Activated CD4-positive, alpha-beta T cell treated with anti-CD3 and anti-CD28 coated beads for 1 hour (primary cell): ENCODE data around the gene DAGLB.
A peak's percentile ranks its signal among the peaks of the same experiment; 100 is the strongest.
"Not testable (repeated sequence)": the region's sequence is repeated elsewhere in the genome, so short reads cannot be mapped to it uniquely, and the experiment has no call there.

Experiments
- DNase-seq: peaks from one replicate; pipeline ENCODE4 v3.0.0-alpha.2; 2020

Gene DAGLB, protein sequence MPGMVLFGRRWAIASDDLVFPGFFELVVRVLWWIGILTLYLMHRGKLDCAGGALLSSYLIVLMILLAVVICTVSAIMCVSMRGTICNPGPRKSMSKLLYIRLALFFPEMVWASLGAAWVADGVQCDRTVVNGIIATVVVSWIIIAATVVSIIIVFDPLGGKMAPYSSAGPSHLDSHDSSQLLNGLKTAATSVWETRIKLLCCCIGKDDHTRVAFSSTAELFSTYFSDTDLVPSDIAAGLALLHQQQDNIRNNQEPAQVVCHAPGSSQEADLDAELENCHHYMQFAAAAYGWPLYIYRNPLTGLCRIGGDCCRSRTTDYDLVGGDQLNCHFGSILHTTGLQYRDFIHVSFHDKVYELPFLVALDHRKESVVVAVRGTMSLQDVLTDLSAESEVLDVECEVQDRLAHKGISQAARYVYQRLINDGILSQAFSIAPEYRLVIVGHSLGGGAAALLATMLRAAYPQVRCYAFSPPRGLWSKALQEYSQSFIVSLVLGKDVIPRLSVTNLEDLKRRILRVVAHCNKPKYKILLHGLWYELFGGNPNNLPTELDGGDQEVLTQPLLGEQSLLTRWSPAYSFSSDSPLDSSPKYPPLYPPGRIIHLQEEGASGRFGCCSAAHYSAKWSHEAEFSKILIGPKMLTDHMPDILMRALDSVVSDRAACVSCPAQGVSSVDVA

GRCh38 chr7:6447581-6448199 lies at the start of gene DAGLB:
DAGLB (minus strand) TSS chr7:6447954; CDS start chr7:6447842, 112 bp downstream.
- DNase-seq = peak; percentile 96

DNA sequence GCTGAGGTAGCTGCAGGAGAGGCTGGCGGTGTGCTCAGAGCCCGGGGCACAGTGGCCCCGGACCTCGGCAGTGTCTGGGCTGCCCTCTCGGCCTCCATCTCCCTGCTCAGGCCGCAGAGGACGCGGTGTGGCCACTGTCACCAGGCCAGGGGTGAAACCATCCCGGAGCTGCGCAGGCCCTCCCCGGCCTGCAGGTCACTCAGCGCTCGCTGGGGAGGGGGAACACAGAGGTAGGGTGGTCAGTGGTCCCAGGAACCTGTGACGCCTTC lies 49.8 kb upstream of the DAGLB start:
- DNase-seq = no peak

- DNase-seq = no peak
These were observed 49.3 kb upstream of the DAGLB start for GRCh38 chr7:6496842-6497636.

DNA sequence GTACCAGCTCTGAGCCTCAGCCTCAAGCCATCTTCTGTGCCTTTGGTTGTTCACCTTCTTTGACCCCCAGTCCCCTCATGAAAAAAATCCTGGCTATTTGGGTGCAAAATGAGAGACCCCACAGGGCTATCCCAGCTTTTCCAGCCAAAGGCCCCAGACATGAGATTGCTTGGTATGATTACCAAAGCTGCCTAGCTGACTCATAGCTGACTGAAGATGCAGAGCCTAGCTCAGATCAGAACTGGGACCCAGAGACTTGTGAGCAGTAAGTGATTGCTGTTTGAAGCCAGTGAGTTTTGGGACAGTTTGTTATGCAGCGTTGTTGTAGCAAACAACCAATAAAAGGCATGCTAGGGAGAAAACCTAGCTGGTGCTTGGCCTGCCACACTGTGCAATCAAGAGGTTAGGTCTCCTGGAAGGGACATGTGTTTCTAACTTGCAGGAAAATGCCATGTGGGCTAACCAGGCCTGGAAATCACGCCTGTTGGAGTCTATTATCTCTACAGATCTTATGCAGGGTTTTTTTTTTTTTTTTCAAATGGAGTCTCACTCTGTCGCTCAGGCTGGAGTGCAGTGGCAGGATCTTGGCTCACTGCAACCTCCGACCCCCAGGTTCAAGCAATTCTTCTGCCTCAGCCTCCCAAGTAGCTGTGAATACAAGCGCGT lies 48.0 kb upstream of the DAGLB start:
- no peak for DNase-seq

- no peak for DNase-seq
These were observed 46.6 kb upstream of the DAGLB start for GRCh38 chr7:6494365-6494764.

DNA sequence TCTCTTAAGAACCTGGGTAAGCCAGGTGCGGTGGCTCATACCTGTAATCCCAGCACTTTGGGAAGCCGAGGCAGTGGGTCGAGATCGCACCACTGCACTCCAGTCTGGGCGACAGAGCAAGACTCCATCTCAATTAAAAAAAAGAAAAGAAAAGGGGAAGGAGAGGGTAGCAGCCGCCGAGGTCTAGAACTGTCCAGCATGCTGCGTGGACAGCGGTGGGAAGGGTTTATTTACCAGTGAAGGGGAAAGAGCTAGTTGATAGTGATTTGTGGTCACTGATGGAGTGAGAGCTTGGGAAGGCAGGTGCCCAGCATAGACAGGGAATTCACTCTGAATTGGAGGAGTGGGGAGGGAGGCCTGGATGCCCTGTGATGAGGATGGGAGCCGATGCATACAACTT lies 43.4 kb upstream of the DAGLB start:
- DNase-seq = no peak

GRCh38 chr7:6489612-6490011 lies 41.9 kb upstream of the DAGLB start:
- DNase-seq = no peak

- no peak for DNase-seq
These were observed 39.4 kb upstream of the DAGLB start for GRCh38 chr7:6487184-6487545.

DNA sequence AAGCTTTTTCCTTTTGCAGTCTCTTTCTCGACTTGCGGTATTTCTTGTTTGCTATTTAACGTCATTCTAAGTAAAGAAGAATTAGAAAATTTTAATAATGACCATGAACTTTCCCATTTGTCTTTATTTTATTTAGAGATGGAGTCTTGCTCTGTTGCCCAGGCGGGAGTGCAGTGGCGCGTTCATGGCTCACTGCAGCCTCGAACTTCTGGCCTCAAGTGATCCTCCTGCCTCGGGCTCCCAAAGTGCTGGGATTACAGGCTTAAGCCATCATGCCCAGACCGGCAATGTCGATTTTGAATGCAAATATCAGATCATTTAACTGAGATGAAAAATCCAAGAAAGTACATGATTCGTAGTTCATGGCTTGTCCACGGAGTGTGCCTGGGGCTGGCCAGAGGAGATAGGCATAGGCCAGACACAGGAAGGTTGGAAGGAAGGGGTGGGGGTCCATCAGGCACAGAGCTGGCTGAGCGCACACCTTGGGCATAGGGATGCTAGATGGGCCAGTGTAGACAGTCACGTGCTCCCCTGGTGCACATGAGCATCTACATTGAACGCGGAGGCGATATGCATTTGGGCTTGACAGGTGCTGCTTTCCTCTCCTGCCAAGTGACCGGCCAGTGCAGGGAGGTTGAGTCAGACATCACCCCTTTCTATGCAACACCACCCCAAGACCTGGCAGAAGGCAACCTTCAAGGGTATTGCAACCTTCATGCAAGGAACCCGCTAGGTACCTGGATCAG lies 38.9 kb upstream of the DAGLB start:
- DNase-seq = no peak

DNA sequence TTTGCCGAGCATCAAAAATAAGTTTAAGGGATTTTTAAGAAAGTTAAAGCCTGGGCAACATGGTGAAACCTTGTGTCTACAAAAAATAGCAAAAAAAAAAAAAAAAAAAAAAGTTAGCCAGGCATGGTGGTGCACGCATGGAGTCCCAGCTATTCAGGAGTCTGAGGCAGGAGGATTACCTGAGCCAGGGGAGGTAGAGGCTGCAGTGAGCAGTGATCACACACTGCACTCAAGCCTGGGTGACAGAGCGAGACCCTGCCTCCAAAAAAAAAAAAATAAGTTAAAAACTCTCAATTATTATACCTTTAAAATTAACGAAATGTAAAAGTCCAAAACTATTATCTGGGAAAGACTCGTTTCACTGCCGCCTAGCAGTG lies 35.0 kb upstream of the DAGLB start:
- DNase-seq = no peak

DNA sequence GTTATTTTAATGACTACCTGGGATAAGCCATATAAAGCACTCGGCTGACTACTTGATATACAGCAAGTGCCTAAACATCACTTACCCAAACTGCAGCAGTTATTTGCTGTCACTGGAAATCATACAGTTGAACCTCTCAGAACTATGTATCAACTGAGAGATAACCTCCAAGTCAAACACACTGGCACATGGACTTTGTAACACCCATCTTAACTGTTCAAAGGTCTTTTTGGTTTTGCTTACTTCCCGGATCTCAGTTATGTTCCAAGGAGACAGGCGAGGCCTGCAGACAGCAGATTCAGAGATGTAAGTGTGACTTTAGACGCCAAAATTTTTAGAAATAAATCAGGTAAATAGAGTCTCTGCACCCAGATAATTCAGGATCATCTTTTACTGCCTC lies 34.6 kb upstream of the DAGLB start:
- DNase-seq = no peak

DNA sequence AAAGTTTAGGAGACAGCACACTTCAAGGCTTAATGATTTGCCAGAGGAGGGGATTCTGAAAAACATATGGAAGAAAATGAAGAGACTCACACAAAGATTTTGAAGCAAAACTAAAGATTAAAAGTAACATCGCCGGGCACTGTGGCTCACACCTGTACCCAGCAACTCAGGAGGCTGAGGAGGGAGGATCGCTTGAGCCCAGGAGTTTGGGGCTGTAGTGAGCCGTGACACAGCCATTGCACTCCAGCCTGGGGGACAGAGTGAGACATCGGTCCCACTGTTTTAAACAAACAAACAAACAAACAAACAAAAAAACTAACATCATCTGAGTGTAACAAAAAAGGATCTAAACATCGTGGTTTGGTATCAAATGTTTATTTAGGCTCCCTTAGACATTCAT lies 33.7 kb upstream of the DAGLB start:
- no peak for DNase-seq

- DNase-seq = no peak
These were observed 32.5 kb upstream of the DAGLB start for GRCh38 chr7:6480323-6480660.

GRCh38 chr7:6479067-6479466 lies 31.3 kb upstream of the DAGLB start:
- DNase-seq = no peak

DNA sequence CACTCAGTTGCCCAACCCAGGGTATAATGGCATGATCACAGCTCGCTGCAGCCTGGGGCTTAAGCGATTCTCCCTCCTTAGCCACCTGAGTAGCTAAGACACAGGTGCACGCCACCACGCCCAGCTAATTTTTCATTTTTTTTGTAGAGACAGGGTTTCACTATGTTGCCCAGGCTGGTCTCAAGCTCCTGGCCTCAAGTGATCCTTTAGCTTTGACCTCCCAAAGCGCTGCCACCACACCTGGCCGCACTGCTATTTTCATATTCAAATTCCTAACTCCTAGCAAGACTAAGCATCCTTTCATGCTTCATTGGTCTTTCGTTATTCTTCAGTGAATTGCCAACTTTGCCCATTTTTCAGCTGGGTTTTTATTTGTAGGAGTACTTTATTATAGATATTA lies 30.4 kb upstream of the DAGLB start:
- DNase-seq = no peak

DNA sequence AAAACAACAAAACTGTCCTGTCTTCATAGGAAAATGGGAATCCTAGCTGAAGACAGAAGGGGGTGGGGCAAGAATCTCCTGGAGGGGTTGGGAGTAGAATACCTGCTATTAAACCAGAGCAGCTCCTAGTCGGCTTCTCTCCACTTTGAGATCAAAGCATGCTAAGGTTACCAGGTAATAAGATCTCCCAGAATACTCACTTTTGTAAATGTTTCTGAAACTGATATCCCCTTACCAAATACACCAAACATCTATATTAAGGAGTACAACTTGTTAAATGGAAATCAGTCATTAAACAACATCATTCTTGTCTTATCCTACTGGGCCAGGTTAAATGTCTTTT lies 29.5 kb upstream of the DAGLB start:
- no peak for DNase-seq

- DNase-seq = no peak
These were observed 29.0 kb upstream of the DAGLB start for GRCh38 chr7:6476596-6477317.

GRCh38 chr7:6475433-6476186 lies 27.9 kb upstream of the DAGLB start:
- DNase-seq = no peak

DNA sequence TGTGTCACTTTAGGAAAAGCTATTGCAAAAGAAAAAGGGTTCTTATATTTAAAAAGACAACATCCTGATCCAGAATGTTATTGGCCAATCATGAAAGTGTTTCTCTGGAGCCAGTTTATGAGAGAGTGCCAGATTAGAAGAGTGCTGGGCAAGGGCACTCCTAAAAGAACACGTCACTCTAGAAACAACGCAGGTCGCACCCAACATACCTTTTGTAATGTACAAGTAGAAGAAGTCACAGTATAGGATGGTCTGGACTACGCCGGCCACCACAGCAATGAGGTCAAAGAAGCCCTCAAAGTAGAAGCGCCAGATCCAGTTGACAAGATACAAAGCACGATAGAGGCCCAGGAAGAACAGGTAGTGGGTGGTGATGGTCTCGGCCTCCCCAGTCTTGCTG lies 18.1 kb upstream of the DAGLB start:
- no peak for DNase-seq

- DNase-seq = not testable (repeated sequence)
These were observed 15.9 kb upstream of the DAGLB start for GRCh38 chr7:6463609-6464008.

GRCh38 chr7:6461946-6462550 lies 14.3 kb upstream of the DAGLB start:
- no peak for DNase-seq
